Tibial nerve (tissue), 3 donors: ENCODE results near the gene GMCL2.

Experiments
- CTCF ChIP-seq, 5 experiments: fragments of 200-600 bp in 3 of 5; fragments of 450-650 bp in 2 of 5; sonication (generic) in 3 of 5; IDR thresholded peaks; one replicate each; pipeline ENCODE4 v1.5.1; 2016 to 2019; ENCODE audit warnings: antibody characterized with exemption in 5 of 5, mild to moderate bottlenecking in 3 of 5, moderate library complexity in 2 of 5
- POLR2A ChIP-seq, 2 donors: fragments of 450-650 bp; IDR thresholded peaks; one replicate each; pipeline ENCODE4 v1.6.1; 2017; ENCODE audit warnings: antibody characterized with exemption in 2 of 2, mild to moderate bottlenecking in 2 of 2, moderate library complexity in 2 of 2

- no peak for TF ChIP-seq CTCF (IDR thresholded peaks at IDR 0.05)
- TF ChIP-seq POLR2A (IDR thresholded peaks at IDR 0.05): no peak
These were observed 49.2 kb downstream of the GMCL2 start for GRCh38 chr5:178137991-178138390.
